HepG2 (cell line): Measurements from ENCODE around the gene ASMT. TPM values are rescaled to one million over a fixed set of nuclear protein-coding genes. Genes with fewer than 3 reads are reported as not detected.

Source experiments
- ARNTL ChIP-seq: sonication (generic); formaldehyde crosslinking; IDR thresholded peaks from 2 replicates; pipeline ENCODE4 v1.4.0; 2020; ENCODE audit warnings: mild to moderate bottlenecking, missing genetic modification reagents
- ATF2 ChIP-seq: sonication (generic); formaldehyde crosslinking; IDR thresholded peaks from 2 replicates; pipeline ENCODE4 v1.4.0; 2020; ENCODE audit warnings: missing genetic modification reagents
- CBX5 ChIP-seq: sonication (generic); formaldehyde crosslinking; IDR thresholded peaks from 2 replicates; pipeline ENCODE4 v1.4.0; 2020; ENCODE audit warnings: missing genetic modification reagents, borderline replicate concordance
- KAT8 ChIP-seq: IDR thresholded peaks from 2 replicates; pipeline ENCODE4 v1.6.1; 2016; ENCODE audit warnings: missing genetic modification reagents, missing compliant biosample characterization
- KDM1A ChIP-seq: IDR thresholded peaks from 2 replicates; pipeline ENCODE4 v1.6.1; 2016; ENCODE audit warnings: missing compliant biosample characterization
- MED8 ChIP-seq: sonication (generic); formaldehyde crosslinking; IDR thresholded peaks from 2 replicates; pipeline ENCODE4 v1.8.1; 2023; ENCODE audit warnings: mild to moderate bottlenecking, missing genetic modification reagents; ENCODE audit not compliant: insufficient replicate concordance
- PRMT3 ChIP-seq: sonication (generic); formaldehyde crosslinking; IDR thresholded peaks from 2 replicates; pipeline ENCODE4 v1.8.1; 2022; ENCODE audit warnings: low read depth, mild to moderate bottlenecking, moderate library complexity, missing genetic modification reagents, borderline replicate concordance
- RELA ChIP-seq: sonication (generic); formaldehyde crosslinking; IDR thresholded peaks from 2 replicates; pipeline ENCODE4 v1.4.0; 2020; ENCODE audit warnings: missing genetic modification reagents
- REPIN1 ChIP-seq: sonication (generic); formaldehyde crosslinking; IDR thresholded peaks from 2 replicates; pipeline ENCODE4 v1.8.0; 2022; ENCODE audit warnings: missing genetic modification reagents, low read depth, mild to moderate bottlenecking, borderline replicate concordance
- XRCC5 ChIP-seq: fragments of 200-400 bp; formaldehyde crosslinking; optimal IDR thresholded peaks from 2 replicates; pipeline ENCODE3; 2017; ENCODE audit warnings: mild to moderate bottlenecking, low read length
- ZBTB40 ChIP-seq, 2 experiments: fragments of 450-650 bp in 1 of 2; sonication (generic) in 1 of 2; formaldehyde crosslinking in 1 of 2; IDR thresholded peaks; 2 replicates each; pipeline versions ENCODE4 v1.6.1 to v1.8.0; 2016 to 2022; ENCODE audit warnings: antibody characterized with exemption in 1 of 2, mild to moderate bottlenecking in 1 of 2, missing genetic modification reagents in 1 of 2
- ZFAT ChIP-seq: sonication (generic); formaldehyde crosslinking; conservative IDR thresholded peaks from 2 replicates; pipeline ENCODE4 v1.8.1; 2023; ENCODE audit warnings: missing genetic modification reagents, inconsistent platforms
- ZFP62 ChIP-seq: sonication (generic); formaldehyde crosslinking; IDR thresholded peaks from 2 replicates; pipeline ENCODE4 v1.4.0; 2020; ENCODE audit warnings: missing genetic modification reagents
- ZFYVE20 ChIP-seq: sonication (generic); formaldehyde crosslinking; IDR thresholded peaks from 2 replicates; pipeline ENCODE4 v1.8.0; 2023; ENCODE audit warnings: low read depth, mild to moderate bottlenecking, moderate library complexity, missing genetic modification reagents, borderline replicate concordance
- ZNF121 ChIP-seq: sonication (generic); formaldehyde crosslinking; IDR thresholded peaks from 2 replicates; pipeline ENCODE4 v1.5.0; 2020; ENCODE audit warnings: mild to moderate bottlenecking, missing genetic modification reagents
- ZNF180 ChIP-seq: sonication (generic); formaldehyde crosslinking; IDR thresholded peaks from 2 replicates; pipeline ENCODE4 v1.4.0; 2020; ENCODE audit warnings: low read depth, missing genetic modification reagents, borderline replicate concordance
- ZNF512 ChIP-seq: sonication (generic); formaldehyde crosslinking; IDR thresholded peaks from 2 replicates; pipeline ENCODE4 v1.4.0; 2020; ENCODE audit warnings: mild to moderate bottlenecking, missing genetic modification reagents
- ZNF713 ChIP-seq: sonication (generic); formaldehyde crosslinking; IDR thresholded peaks from 2 replicates; pipeline ENCODE4 v1.4.0; 2020; ENCODE audit warnings: mild to moderate bottlenecking, missing genetic modification reagents
- polyA plus RNA-seq, 8 experiments: library from polyadenylated mRNA; depleted of rRNA in 3 of 8; stranded (reverse) in 7 of 8; unstranded in 1 of 8; fragments of >200 nt; fragmentation: Illumina TruSeq in 4 of 8; extraction: Trizol in 4 of 8; gene quantifications; 2 replicates each; pipeline versions ENCODE4 v1.2.1 to v1.2.3, GENCODE V29; 2011 to 2016; ENCODE audit warnings: low read depth in 4 of 8, missing spikeins in 1 of 8, mixed read lengths in 1 of 8; ENCODE audit not compliant: insufficient read depth in 1 of 8
- total RNA-seq, 5 experiments: library from RNA; depleted of rRNA; stranded (reverse); fragments of >200 nt; fragmentation: Illumina TruSeq; extraction: Trizol; gene quantifications; 2 replicates each; pipeline ENCODE4 v1.2.3, GENCODE V29; 2016; ENCODE audit warnings: low read depth in 1 of 5

ASMT gene
- total and polyA plus RNA-seq, 2 of the 13 experiments (the other 11 are each of a cell fraction or from before 2014, with no cell fraction given), result 0.04 TPM; not detected in 1

- peak; percentile 70 for TF ChIP-seq ZBTB40 (IDR thresholded peaks at IDR 0.05)
- TF ChIP-seq ZBTB40 (CRISPR knock-in tag; IDR thresholded peaks at IDR 0.05), result no peak
- TF ChIP-seq PRMT3 (CRISPR knock-in tag), result no peak
- no peak for TF ChIP-seq KDM1A (CRISPR knock-in tag)
- TF ChIP-seq ZNF180 (CRISPR knock-in tag), result no peak
- TF ChIP-seq XRCC5, result peak; percentile 53
- no peak for TF ChIP-seq CBX5 (CRISPR knock-in tag)
- no peak for TF ChIP-seq ZFYVE20 (CRISPR knock-in tag)
- TF ChIP-seq MED8 (CRISPR knock-in tag), result no peak
- no peak for TF ChIP-seq ZNF121
- no peak for TF ChIP-seq ZNF713 (CRISPR knock-in tag)
- no peak for TF ChIP-seq REPIN1 (CRISPR knock-in tag)
- TF ChIP-seq ZFP62 (CRISPR knock-in tag), result no peak
- no peak for TF ChIP-seq ZFAT
- TF ChIP-seq ATF2 (CRISPR knock-in tag), result no peak
- no peak for TF ChIP-seq RELA (CRISPR knock-in tag)
- no peak for TF ChIP-seq ZNF512
- peak; percentile 90 for TF ChIP-seq KAT8 (CRISPR knock-in tag)
- TF ChIP-seq ARNTL (CRISPR knock-in tag), result 0 out of 2 replicates have a peak, but pooled peaks have one; percentile 25
Measured at GRCh38 chrX:1591102-1591862, 23.6 kb upstream of the ASMT start, which contains the start of gene AKAP17A (continued).
